WTC11 (cell line): ENCODE measurements around the gene CLEC4E. TPM values are rescaled to one million over a fixed set of nuclear protein-coding genes. Genes with fewer than 3 reads are reported as not detected.

Experiments
- ATAC-seq: fragments of 200-7000 bp; cut with Tn5 transposase; 2 replicates; pipeline ENCODE4 v1.10.0; 2021; ENCODE audit warnings: mild to moderate bottlenecking, moderate library complexity
- CTCF ChIA-PET: fragments of 300-600 bp; sonication (Branson Sonifier 250); formaldehyde crosslinking; loops from one replicate; lab custom pipeline; 2021; ENCODE audit warnings: antibody characterized with exemption; lab: Charles Lee
- POLR2A ChIA-PET: fragments of 350-600 bp; sonication (Branson Sonifier 250); formaldehyde crosslinking; loops from one replicate; lab custom pipeline; 2021; ENCODE audit warnings: antibody characterized with exemption; lab: Charles Lee
- DNase-seq: peaks from one replicate; pipeline ENCODE4 v3.0.0; 2021; ENCODE audit warnings: low spot score
- H3K27ac Mint-ChIP-seq: 2 replicates; pipeline ENCODE4 v1.8.0; 2021; ENCODE audit warnings: mixed read lengths
- H3K27me3 Mint-ChIP-seq: 2 replicates; pipeline ENCODE4 v1.8.0; 2021; ENCODE audit warnings: low read depth, mild to moderate bottlenecking, moderate library complexity, mixed read lengths
- H3K36me3 Mint-ChIP-seq: 2 replicates; pipeline ENCODE4 v1.8.0; 2021; ENCODE audit warnings: mixed read lengths
- H3K4me1 Mint-ChIP-seq: 2 replicates; pipeline ENCODE4 v1.8.0; 2022; ENCODE audit warnings: mixed read lengths
- H3K4me3 Mint-ChIP-seq: 2 replicates; pipeline ENCODE4 v1.8.0; 2021; ENCODE audit warnings: mild to moderate bottlenecking, moderate library complexity, mixed read lengths
- H3K9me3 Mint-ChIP-seq: 2 replicates; pipeline ENCODE4 v1.8.0; 2021; ENCODE audit warnings: mixed read lengths
- ATF1 ChIP-seq: sonication (generic); formaldehyde crosslinking; IDR thresholded peaks from 2 replicates; pipeline ENCODE4 v1.8.1; 2023; ENCODE audit warnings: mild to moderate bottlenecking, moderate library complexity, missing genetic modification reagents
- ATF3 ChIP-seq: sonication (generic); formaldehyde crosslinking; conservative IDR thresholded peaks from 2 replicates; pipeline ENCODE4 v1.8.1; 2022; ENCODE audit warnings: mild to moderate bottlenecking, missing genetic modification reagents
- CBFB ChIP-seq: sonication (generic); formaldehyde crosslinking; IDR thresholded peaks from 2 replicates; pipeline ENCODE4 v1.8.1; 2022; ENCODE audit warnings: mild to moderate bottlenecking, low read depth, missing genetic modification reagents
- CTCF ChIP-seq: fragments of 200-600 bp; IDR thresholded peaks from 2 replicates; pipeline ENCODE4 v1.8.0; 2022; ENCODE audit warnings: antibody characterized with exemption
- E2F1 ChIP-seq: sonication (generic); formaldehyde crosslinking; IDR thresholded peaks from 2 replicates; pipeline ENCODE4 v1.8.0; 2022; ENCODE audit warnings: mild to moderate bottlenecking, missing genetic modification reagents
- ELF4 ChIP-seq: sonication (generic); formaldehyde crosslinking; IDR thresholded peaks from 2 replicates; pipeline ENCODE4 v1.8.1; 2022; ENCODE audit warnings: low read depth, mild to moderate bottlenecking, moderate library complexity, missing genetic modification reagents
- ERG ChIP-seq: fragments of 250-450 bp; sonication (Bioruptor Pico); IDR thresholded peaks from 2 replicates; pipeline ENCODE4 v1.8.0; 2021; ENCODE audit warnings: mild to moderate bottlenecking
- ESRRA ChIP-seq: sonication (generic); formaldehyde crosslinking; IDR thresholded peaks from 2 replicates; pipeline ENCODE4 v1.8.1; 2022; ENCODE audit warnings: mild to moderate bottlenecking, missing genetic modification reagents, borderline replicate concordance
- IRF1 ChIP-seq: sonication (generic); formaldehyde crosslinking; IDR thresholded peaks from 2 replicates; pipeline ENCODE4 v1.8.0; 2023; ENCODE audit warnings: missing genetic modification reagents
- JUN ChIP-seq: sonication (generic); formaldehyde crosslinking; IDR thresholded peaks from 2 replicates; pipeline ENCODE4 v1.8.0; 2023; ENCODE audit warnings: mild to moderate bottlenecking, missing genetic modification reagents
- MAX ChIP-seq: sonication (generic); formaldehyde crosslinking; IDR thresholded peaks from 2 replicates; pipeline ENCODE4 v1.8.0; 2022; ENCODE audit warnings: mild to moderate bottlenecking, missing genetic modification reagents
- NFATC4 ChIP-seq: fragments of 250-450 bp; sonication (Bioruptor Pico); IDR thresholded peaks from 2 replicates; pipeline ENCODE4 v1.9.0; 2021; ENCODE audit warnings: mild to moderate bottlenecking
- NR2C2 ChIP-seq: sonication (generic); formaldehyde crosslinking; IDR thresholded peaks from 2 replicates; pipeline ENCODE4 v1.8.0; 2022; ENCODE audit warnings: mild to moderate bottlenecking, missing genetic modification reagents
- PRDM15 ChIP-seq: sonication (generic); formaldehyde crosslinking; IDR thresholded peaks from 2 replicates; pipeline ENCODE4 v1.8.0; 2022; ENCODE audit warnings: missing genetic modification reagents
- RELA ChIP-seq: sonication (generic); formaldehyde crosslinking; IDR thresholded peaks from 2 replicates; pipeline ENCODE4 v1.8.1; 2022; ENCODE audit warnings: missing genetic modification reagents, mild to moderate bottlenecking, borderline replicate concordance
- TCF7 ChIP-seq: sonication (generic); formaldehyde crosslinking; IDR thresholded peaks from 2 replicates; pipeline ENCODE4 v1.8.0; 2022; ENCODE audit warnings: mild to moderate bottlenecking, low read depth, missing genetic modification reagents, moderate library complexity
- ZBTB21 ChIP-seq: sonication (generic); formaldehyde crosslinking; IDR thresholded peaks from 2 replicates; pipeline ENCODE4 v1.8.1; 2023; ENCODE audit warnings: mild to moderate bottlenecking, missing genetic modification reagents, borderline replicate concordance
- ZNF138 ChIP-seq: sonication (generic); formaldehyde crosslinking; conservative IDR thresholded peaks from 2 replicates; pipeline ENCODE4 v1.8.1; 2022; ENCODE audit warnings: mild to moderate bottlenecking, moderate library complexity, missing genetic modification reagents
- ZNF219 ChIP-seq: sonication (generic); formaldehyde crosslinking; IDR thresholded peaks from 2 replicates; pipeline ENCODE4 v1.8.0; 2023; ENCODE audit warnings: missing genetic modification reagents, mild to moderate bottlenecking, borderline replicate concordance
- ZNF425 ChIP-seq: fragments of 250-450 bp; sonication (Bioruptor Pico); conservative IDR thresholded peaks from 2 replicates; pipeline ENCODE4 v1.9.0; 2021; ENCODE audit warnings: mild to moderate bottlenecking
- total RNA-seq: library from RNA; stranded (reverse); gene quantifications from 3 replicates; pipeline ENCODE4 v1.2.3, GENCODE V29; 2021

The CLEC4E gene
- total RNA-seq, 1 experiment from 2014 or later: not detected

- peak; percentile 32 for DNase-seq
These were observed 12.5 kb upstream of the CLEC4E start for GRCh38 chr12:8553088-8553627.

GRCh38 chr12:8549381-8549780 lies 8.7 kb upstream of the CLEC4E start:
- Mint-ChIP-seq H3K36me3 (no peaks in the 10 kb centered on the region), H3K4me3 (no peak overlapping the region), H3K9me3 (peaks cover 6% of the 10 kb centered on the region; the same call in 1 of the 2 replicates), H3K27me3 (no peaks in the 10 kb centered on the region; the same call in 1 of the 2 replicates), H3K4me1 (peaks cover 5% of the 10 kb centered on the region; the same call in 1 of the 2 replicates), H3K27ac (no peak overlapping the region)
- no peak for ATAC-seq
- no peak for DNase-seq
- POLR2A ChIA-PET: no interaction called here
- CTCF ChIA-PET: no interaction called here
- TF ChIP-seq ZNF425 (CRISPR knock-in tag) (no peak), RELA (CRISPR knock-in tag) (no peak), ZNF138 (no peak), JUN (CRISPR knock-in tag) (no peak), ATF1 (CRISPR knock-in tag) (no peak), E2F1 (CRISPR knock-in tag) (no peak), IRF1 (CRISPR knock-in tag) (no peak), NR2C2 (CRISPR knock-in tag) (no peak), ERG (CRISPR knock-in tag) (no peak), NFATC4 (no peak), ESRRA (CRISPR knock-in tag) (no peak), CTCF (no peak)

More at GRCh38 chr12:8553088-8553627, 12.5 kb upstream of the CLEC4E start:
- ATAC-seq: peak; percentile 90
- CTCF ChIA-PET: interaction anchor here (0.6 to 2.1 kb wide), 6 partner anchors 9 to 308 kb away, joined by 3 to 24 read pairs (median 4); no protein-coding TSS in a partner anchor
- Mint-ChIP-seq H3K27ac (no peak overlapping the region), H3K36me3 (no peaks in the 10 kb centered on the region), H3K4me3 (no peak overlapping the region), H3K27me3 (no peaks in the 10 kb centered on the region; the same call in 1 of the 2 replicates), H3K9me3 (peaks cover 6% of the 10 kb centered on the region; the same call in 1 of the 2 replicates), H3K4me1 (peaks cover 13% of the 10 kb centered on the region)
- POLR2A ChIA-PET: no interaction called here
- TF ChIP-seq CBFB (no peak), ELF4 (CRISPR knock-in tag) (no peak), ZNF219 (CRISPR knock-in tag) (no peak), PRDM15 (CRISPR knock-in tag) (no peak), ZBTB21 (CRISPR knock-in tag) (no peak), ATF3 (no peak), ZNF138 (no peak), TCF7 (no peak), MAX (no peak)
